SW 1271 (cell line): ENCODE measurements around the gene CNTN5.
"Not testable (repeated sequence)": the region's sequence is repeated elsewhere in the genome, so short reads cannot be mapped to it uniquely, and the experiment has no call there.

ENCODE experiments used
- DNase-seq, 2 experiments: peaks; one replicate each; lab custom pipeline; 2025; lab: John Stamatoyannopoulos, UW

The CNTN5 gene

DNA sequence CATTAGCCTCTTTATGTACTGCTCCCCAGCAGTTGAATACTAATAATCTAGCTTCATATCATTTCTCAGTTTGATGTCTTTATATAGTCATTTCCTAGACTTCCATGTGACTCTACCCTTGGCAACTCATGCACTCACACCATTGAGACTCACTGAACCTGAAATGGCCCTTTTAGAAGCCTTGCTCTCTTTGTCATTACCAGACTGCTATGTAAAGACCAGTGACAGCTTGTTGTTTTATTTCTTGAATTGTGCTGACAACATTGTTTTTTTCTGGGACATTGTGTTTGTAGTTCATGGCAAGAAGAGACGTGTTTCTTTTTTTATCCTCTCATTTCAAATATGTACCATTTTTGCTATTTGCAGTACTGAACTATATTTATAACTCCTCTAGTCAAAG lies 256.5 kb downstream of the CNTN5 start:
- no peak for DNase-seq

DNA sequence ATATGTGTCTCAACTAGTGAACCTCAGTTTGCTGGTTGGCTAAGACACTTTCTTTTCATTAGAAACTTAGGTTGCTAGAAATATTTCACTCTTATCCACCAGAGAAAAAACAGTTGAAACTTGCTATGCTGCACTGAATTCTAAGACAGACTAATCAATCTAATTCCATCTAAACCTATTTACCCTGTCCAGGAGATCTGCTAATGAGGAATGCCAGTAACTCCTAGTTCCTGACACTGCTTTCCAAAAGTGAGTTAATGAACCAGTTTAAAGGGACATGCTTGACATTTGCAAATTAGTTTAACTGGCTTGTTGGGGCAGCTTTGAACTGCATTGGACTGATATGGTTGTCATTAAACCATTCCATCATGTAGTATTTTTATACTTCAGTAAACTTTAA lies 258.5 kb downstream of the CNTN5 start:
- DNase-seq = no peak

DNA sequence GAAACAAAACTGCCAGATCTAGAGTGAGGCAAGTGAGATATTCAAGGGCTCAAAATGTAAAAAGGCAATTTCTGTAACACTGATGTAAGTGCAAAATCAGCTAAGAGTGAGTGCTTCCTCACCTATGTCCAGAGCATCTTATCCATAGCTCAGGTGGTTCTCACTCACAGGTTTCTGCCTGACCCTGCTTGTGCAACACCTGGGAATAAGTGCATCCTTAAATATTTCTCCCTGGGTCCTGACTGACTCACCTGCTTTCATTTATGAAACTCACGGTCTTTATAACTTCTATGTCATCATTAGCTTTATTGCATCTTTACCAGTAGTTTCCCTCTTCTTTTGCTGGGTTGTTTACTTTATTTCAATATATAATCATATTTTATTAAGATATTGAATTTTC lies 260.6 kb downstream of the CNTN5 start:
- no peak for DNase-seq

DNA sequence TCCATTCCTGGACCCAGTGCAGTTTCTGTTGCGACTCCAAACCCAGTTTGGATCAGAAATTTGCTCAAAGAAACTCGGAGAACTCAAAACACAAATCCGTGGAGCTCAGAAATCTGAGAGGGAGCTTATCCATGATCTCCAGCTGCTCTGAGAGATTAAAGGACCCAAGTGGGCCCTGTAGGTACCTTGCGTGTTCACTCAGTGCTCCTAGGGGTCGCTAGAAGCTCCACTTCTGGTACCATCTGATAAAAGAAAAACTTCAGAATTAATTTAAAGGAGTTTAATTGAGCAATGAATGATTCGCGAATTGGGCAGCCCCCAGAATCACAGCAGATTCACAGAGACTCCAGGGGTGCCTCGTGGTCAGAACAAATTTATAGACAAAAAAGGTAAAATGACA lies 277.2 kb downstream of the CNTN5 start:
- not testable (repeated sequence) for DNase-seq

DNA sequence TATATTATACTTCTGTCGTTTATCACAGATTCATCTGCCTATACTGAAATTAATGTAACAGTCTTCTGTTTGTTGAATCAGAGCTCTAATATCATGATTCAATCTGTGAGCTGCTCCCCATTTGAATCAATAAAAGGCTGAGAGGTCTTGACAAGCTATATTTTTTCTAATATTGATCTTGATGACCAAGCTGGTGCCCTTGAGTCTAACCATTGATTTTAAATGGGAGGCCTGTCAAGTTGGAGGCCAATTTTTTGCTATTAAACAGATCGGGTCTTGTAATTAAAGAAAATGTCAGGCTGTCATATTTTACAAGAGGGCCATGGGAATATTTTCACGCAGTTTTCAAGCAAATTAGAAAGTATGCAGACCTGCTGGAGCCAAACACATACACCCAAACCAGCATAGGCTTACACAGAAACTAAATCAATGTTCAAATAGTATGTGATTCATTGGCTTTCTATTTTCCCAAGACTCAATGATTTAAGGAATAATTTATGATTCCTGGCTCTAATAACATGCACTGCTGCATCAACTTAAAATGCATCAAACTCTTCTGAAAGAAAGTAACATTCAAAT lies 286.9 kb downstream of the CNTN5 start:
- DNase-seq = no peak

DNA sequence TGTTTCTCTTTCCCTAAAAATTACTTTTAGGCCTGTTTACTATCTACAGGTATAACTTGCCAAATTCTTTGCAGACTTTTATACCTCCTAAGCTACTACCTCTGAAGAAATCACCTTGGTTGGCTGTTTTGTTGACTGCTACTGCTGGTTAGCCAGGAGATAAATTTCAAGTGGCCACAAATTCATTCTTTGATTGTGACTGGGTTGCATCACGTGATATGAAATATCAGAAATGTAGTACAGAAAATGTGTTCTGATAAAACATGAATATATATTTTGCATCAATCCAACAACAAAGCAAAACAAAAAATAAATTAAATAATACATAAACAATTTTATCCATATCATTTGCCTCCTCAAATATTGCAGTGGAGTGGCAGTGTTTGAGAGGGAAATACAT lies 291.1 kb downstream of the CNTN5 start:
- no peak for DNase-seq

DNA sequence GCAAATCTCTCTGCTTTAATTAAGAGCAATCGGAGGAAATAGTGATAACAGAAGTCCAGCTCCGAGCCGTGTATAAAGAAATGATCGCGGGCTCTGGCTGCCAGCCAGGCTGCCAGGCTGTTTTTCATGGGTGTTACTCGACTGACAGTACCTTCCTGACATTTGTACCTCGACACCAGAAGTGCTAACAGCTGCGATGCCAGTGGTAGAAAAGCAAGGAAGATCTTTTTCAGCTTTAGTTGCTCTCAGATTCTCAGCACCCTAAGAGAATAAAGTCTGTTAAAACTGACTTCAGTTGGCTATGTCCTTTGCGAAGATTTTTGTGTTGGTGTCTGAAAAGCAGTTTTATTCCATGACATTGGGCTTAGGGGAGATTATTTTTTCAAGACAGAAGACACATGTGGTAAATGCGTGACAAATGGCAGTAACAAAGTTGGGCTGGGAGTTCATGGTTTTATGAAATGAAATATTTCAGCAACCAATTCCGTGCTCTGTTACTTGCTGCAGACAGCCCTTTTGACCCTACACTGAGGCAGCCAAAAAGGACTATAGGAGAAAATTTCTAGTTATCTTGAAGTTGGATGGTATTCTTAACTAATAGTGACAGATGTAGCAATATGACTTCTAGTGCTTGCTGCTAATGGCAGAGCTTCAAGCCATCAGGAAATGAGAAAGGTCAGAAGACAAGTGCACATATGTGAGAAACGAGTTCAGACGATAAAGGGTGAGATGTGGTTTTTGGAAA lies 296.2 kb downstream of the CNTN5 start:
- no peak for DNase-seq

DNA sequence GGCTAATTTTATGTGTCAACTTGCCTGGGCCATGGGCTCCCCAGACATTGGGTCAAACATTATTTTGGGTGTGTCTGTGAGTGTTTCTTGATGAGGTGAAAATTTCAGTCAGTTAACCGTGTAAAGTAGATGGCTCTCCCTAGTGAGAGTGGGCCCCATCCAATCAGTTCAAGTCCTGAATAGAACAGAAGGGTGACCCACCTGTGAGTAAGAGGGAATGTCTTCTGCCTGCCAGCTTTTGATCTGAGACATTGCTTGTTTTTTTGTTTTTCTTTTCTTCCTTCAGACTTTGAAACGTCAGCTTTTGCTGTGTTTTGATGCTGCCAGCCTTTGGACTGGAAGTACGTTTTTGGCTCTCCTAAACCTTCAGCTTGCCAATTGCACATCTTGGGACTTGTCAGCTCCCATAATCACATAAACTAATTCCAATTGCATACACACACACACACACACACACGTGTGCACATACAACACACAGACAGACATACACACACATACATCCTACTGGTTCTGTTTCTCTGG lies 300.1 kb downstream of the CNTN5 start:
- DNase-seq = no peak

DNA sequence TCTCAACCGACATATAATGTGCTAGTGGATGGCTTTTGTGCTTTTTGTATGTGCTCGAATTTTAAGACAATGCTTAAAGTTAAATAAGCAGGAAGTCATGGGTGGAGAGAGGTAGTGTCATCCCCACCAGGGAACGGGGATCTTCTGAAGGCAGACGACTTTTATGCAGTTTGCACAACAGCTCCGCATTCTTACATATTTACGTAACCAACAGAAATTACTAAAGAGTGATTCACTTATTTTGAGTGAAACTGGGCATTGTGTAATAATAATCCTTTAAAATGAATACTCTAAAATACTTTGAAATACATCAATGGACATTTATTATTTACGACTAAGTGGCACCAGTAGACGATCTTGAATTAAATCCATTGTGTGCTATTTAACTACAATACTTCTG lies 305.1 kb downstream of the CNTN5 start:
- DNase-seq = peak; percentile 42 to 88

DNA sequence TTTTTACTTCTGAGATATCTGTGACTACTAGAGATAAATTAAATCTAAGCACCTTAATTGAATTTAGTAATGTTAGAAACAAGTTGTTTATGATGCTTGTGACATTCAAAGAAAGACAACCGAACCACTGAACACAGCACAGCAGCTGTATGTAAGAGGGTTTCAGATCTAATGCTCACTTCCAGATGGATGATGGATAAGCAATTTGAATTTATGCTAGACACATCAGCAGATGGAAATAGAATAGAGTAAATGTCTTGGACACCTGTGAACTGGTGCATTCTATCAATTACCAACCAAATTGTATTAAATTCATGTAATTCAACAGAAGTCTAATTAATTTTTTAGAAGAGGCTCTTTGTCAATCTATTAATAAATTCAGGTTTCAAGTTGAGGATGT lies 306.3 kb downstream of the CNTN5 start:
- no peak for DNase-seq

DNA sequence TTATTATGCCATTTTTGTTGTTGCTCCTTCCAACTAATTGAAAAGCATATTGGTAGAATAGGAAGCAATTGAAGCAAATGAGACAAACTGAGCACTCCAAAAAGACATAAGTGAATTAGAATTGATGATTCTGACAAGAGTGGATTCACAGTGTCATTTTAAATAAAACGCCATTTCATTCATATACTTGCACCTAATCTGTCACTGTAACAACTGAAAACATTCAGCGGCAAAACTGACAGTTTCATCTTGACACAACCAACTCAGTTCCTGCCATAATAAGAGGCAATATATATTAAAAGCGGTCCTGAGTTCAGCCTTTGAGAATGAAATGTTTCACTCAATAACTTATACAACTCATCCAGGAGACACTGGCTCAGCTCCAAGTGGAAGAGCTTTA lies 306.8 kb downstream of the CNTN5 start:
- no peak for DNase-seq

DNA sequence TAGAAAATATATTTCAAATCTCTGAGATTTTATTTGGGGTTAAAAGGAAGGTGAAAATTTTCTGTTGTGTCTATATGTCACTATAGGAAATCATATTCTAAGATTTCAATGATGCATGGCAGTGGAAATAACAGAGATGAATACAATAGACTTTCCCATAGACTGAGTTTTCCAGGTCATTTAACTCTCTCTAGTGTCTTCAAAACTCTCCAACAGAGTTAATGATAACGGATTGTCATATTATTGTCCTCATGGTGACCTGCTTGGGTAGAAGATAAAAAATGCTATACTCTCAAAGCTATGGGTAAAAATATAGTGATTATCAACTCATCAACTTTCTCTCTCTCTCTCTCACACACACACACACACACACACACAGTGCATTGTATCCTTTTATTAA lies 312.9 kb downstream of the CNTN5 start:
- no peak for DNase-seq

DNA sequence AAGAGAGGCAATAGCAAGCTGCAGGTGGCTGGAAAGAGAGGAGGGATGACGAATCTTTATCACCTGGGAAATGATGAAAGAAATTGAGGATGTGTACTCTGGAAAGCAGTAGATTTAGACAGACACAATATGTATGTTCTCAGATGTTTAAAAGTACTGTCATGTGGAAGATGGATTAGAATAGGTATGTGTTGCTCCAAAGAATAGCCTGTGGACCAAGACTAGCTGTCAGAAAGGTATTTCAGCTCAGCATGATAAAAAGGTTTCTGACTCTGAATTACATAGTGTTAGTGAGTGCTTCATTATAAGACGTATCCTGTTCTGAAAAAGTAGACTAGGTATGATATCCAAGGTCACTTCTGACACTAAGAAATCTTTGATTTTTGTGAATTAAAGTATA lies 322.4 kb downstream of the CNTN5 start:
- no peak for DNase-seq

DNA sequence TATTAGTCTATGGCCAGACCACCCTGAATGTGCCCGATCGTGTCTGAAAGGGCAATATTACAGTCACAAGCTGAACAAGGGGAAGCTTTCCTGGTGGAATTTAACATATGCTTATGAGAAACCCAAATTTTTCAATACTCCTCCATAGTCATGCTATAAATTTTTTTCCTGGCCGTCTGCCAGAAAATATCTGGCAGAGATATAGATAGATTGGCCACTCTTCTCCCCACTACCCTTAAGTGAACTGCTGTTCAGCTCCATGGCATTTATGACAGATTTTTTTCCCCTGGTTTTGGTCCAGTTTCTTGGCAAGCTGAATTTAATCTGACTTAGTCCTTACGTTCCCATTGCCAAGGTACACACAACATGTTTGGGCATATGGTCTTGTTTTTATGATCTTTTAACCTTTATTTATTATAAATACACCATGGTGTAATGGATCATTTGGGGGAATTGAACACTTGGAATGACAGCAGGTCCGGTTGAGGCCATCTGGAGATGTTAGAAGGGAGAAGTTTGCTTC lies 328.5 kb downstream of the CNTN5 start:
- DNase-seq = no peak

DNA sequence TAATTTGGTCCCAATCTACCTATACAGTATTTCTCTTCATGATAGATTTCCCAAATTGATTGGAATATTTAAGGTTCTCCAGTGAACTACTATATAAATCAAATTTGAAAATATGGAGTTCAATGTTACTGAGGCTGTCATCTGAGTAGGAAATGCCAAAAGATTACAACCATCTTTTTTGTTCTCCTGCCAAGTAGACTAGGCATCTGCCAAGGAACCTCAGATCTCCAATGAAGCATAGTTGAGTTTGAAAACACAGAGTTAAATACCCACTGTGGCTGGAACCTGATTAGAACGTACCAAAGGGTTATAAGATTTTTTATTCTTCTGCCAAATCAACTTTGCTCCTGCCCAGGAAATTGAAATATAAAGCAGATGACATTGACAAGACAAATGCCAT lies 330.9 kb downstream of the CNTN5 start:
- no peak for DNase-seq

DNA sequence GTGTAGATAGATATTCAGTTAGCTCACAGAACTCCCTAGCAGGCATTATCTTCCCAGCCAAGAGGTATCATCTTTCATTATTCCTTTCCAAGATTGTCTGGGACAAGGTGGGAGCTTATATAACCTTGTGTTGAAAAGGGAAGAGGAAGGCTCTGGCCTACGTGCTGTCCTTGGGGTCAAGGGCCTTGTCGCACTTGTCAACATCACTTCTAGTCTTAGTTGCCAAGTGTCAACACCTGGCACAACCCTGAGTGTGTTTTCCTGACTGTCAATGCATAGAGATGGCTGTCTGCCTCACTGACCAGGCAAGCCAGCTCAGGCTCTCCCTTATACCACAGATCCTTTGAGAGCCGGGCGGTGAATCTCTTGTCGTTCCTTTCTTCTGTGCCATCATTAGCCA lies 331.9 kb downstream of the CNTN5 start:
- DNase-seq = no peak

DNA sequence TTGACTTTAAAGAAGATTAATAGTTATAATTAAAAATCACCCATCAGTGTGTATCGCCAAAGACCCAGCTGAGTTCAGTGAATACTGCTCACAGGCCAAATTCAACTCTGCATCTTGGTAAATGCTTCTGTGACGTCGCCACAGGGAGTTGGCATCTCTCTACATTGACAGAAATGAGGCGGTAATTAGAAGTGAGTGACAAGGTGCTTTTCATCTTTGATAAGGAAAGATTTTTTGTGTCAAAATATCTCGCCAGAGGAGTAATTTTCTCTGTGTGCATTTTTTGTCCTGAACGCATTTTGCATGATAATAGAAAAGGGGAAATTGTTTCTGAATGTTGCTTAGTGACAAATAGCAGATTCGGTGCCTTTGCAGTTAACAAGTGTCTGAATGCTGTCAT lies 345.8 kb downstream of the CNTN5 start:
- DNase-seq = no peak

DNA sequence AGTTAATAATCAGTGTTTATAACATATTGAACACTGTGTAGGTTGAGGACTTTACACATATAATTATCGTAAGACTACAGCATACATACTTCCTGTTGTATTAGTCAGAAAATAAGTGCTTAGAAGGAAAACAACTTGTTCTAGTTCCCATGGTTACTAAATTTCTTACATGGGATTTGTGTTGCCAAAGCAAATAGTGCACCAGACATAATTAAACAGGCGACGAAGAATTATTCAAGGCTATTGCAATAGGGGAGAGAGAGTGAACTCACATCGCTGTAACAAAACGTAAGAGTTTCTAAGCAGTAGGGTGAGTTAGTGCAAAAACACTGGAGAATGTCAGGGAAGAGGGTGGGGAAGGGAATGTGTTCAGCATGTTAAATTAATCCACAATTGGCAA lies 347.8 kb downstream of the CNTN5 start:
- no peak for DNase-seq

DNA sequence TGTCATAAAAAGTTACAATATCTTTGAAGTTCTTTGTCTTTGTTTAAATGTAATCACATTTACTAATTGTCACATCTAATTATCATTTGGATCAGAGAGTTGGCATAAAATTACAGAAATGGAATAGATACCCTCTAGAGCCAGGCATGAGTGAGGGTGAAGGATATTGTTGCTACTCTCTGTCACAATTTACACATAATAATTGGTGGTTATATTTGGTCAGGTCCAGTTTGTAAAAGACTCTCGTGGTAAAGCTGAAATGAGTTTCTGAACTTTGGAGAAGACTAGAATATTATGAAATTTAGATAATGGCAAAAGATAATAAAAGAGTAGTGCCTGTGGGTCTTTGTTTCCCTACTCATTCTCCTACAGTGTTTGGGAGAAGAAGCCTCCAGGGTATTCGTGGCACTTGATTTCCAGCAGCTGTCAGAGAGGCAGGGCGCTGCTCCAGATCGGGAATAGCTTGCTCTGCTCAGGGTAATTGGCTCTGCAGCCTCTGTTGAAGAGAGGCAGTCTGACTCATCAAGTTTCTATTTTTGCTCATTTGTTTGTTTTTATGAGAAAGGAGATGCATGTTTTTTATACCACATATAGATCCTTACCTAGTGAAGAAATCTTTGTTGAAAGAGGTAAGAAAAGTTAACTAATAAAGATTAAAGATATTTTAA lies 349.9 kb downstream of the CNTN5 start:
- DNase-seq = peak in 1 of 2 experiments; percentile 28

DNA sequence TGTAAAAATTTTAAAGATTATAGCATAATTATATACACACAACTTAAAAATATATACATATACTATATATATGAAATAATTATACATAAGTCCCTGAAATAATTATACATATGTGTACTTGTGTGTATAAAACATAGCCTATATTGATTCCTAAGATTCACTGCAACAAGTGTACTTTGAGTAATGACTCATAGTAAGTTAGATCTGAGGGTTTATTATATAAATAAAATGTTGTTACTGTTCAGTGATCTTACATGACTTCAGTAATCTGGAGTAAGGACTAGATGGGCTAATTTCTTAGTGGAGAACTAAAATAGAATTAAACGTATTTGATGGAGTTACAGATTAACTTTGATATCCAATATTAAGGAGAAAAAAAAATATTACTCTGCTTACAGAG lies 350.5 kb downstream of the CNTN5 start:
- no peak for DNase-seq

DNA sequence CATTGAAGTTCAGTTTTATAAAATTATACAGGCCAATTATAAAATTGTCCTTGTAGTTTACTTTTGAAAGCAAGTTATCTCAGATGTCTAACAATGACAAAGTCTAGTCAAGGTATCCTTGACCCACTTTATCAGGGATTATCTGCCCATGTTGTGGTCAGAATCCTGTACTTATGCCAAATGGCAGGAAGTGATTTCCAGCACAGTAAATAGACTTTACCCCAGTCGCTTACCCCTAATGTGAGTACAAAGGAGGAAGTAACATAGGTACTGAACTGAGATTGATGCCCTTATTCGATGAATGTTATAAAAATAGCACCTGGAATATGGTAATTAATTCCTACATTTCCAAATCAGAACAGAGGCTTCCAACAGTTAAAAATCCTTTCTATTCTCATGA lies 355.7 kb downstream of the CNTN5 start:
- no peak for DNase-seq

DNA sequence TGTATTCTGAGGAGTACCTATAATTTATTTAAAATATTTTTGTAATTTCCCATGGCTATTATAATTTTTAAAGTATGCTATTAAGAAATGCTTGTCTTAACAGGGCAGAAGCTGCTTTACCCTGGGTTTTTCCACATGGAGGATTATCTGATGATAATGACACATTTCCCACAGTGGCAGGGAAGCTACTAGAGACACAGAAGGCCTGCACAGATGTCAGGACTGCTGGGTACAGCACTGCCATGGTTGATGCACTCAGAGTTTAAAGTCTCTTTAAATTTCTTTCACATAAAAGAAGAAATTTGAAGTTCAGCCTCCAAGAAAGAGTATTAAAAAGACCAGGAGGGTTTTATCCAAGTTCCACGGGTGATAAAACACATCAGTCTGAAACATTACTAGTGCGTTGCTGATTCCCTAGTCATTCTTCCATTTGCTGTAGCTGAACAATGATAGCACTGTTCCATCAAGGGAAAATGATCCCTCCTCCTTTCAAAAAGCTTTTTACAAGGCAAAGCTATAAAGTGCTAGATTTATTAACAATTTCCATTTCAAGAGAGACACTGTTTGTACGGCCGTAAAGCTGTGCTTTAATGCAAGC lies 363.0 kb downstream of the CNTN5 start:
- no peak for DNase-seq

DNA sequence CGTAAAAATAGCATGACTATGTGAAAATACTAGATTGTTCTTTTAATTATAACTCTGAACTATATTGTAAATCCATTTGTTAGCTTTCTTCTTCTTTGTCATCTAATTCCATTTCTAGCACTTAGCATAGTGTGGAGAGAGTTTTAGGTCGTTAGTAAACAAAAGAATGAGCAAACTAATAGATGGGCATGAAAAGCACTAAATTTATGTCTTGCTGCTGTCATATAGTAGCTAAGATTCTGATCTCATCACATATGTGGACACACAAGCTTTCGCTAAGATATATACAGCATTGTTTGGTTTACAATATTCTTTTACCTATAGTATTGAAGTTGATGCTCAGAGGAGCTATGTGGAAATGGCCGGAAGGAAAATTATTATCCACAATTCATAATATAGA lies 370.5 kb downstream of the CNTN5 start:
- DNase-seq = no peak
